SK-N-SH treated with all-trans-retinoic acid at 6 μM for 48 hours (cell line): ENCODE data around the gene ASS1.

ENCODE experiments used
- ATAC-seq: fragments of 200-7000 bp; cut with Tn5 transposase; 3 replicates; pipeline ENCODE4 v1.9.1; 2020; ENCODE audit warnings: mild to moderate bottlenecking, moderate library complexity
- ARNTL ChIP-seq: fragments of 450-650 bp; formaldehyde crosslinking; IDR thresholded peaks from 2 replicates; pipeline ENCODE4 v1.5.0; 2020; ENCODE audit warnings: low read depth, mild to moderate bottlenecking, moderate library complexity, borderline replicate concordance
- BACH2 ChIP-seq: fragments of 250-450 bp; sonication (Bioruptor Pico); IDR thresholded peaks from 2 replicates; pipeline ENCODE4 v1.9.0; 2021; ENCODE audit warnings: mild to moderate bottlenecking, borderline replicate concordance
- CSDC2 ChIP-seq: fragments of 250-450 bp; sonication (Bioruptor Pico); IDR thresholded peaks from 2 replicates; pipeline ENCODE4 v1.5.0; 2020; ENCODE audit warnings: mild to moderate bottlenecking, moderate library complexity
- ESRRG ChIP-seq: fragments of 250-450 bp; sonication (Bioruptor Pico); IDR thresholded peaks from 2 replicates; pipeline ENCODE4 v1.6.1; 2021; ENCODE audit warnings: mild to moderate bottlenecking
- GLIS3 ChIP-seq: fragments of 250-450 bp; sonication (Bioruptor Pico); IDR thresholded peaks from 2 replicates; pipeline ENCODE4 v1.5.0; 2020; ENCODE audit warnings: mild to moderate bottlenecking, moderate library complexity
- ISL1 ChIP-seq: fragments of 250-450 bp; sonication (Bioruptor Pico); IDR thresholded peaks from 2 replicates; pipeline ENCODE4 v2.1.2; 2022; ENCODE audit warnings: mild to moderate bottlenecking, moderate library complexity
- RARB ChIP-seq: fragments of 250-450 bp; sonication (Bioruptor Pico); IDR thresholded peaks from 2 replicates; pipeline ENCODE4 v1.8.0; 2021; ENCODE audit warnings: mild to moderate bottlenecking, moderate library complexity
- SNAI2 ChIP-seq: fragments of 250-450 bp; sonication (Bioruptor Pico); IDR thresholded peaks from 2 replicates; pipeline ENCODE4 v1.5.0; 2020; ENCODE audit warnings: mild to moderate bottlenecking, moderate library complexity
- TCF4 ChIP-seq: fragments of 250-450 bp; sonication (Bioruptor Pico); IDR thresholded peaks from 2 replicates; pipeline ENCODE4 v1.8.0; 2021; ENCODE audit warnings: mild to moderate bottlenecking, moderate library complexity, borderline replicate concordance
- TOX ChIP-seq: fragments of 250-450 bp; sonication (Bioruptor Pico); IDR thresholded peaks from 2 replicates; pipeline ENCODE4 v1.8.0; 2021; ENCODE audit warnings: mild to moderate bottlenecking, moderate library complexity, borderline replicate concordance
- ZC3H10 ChIP-seq: fragments of 250-450 bp; sonication (Bioruptor Pico); IDR thresholded peaks from 2 replicates; pipeline ENCODE4 v1.5.1; 2021; ENCODE audit warnings: mild to moderate bottlenecking, moderate library complexity
- ZFP30 ChIP-seq: fragments of 450-650 bp; formaldehyde crosslinking; IDR thresholded peaks from 2 replicates; pipeline ENCODE4 v1.5.0; 2022; ENCODE audit warnings: mild to moderate bottlenecking, moderate library complexity
- ZNF565 ChIP-seq: fragments of 450-650 bp; formaldehyde crosslinking; conservative IDR thresholded peaks from 2 replicates; pipeline ENCODE4 v1.5.0; 2020; ENCODE audit warnings: low read depth, mild to moderate bottlenecking, moderate library complexity
- ZNF8 ChIP-seq: fragments of 450-650 bp; formaldehyde crosslinking; IDR thresholded peaks from 2 replicates; pipeline ENCODE4 v1.5.0; 2020; ENCODE audit warnings: mild to moderate bottlenecking, moderate library complexity
- TF ChIP-seq, protein P1 (sequence below): fragments of 250-450 bp; sonication (Bioruptor Pico); IDR thresholded peaks from 2 replicates; pipeline ENCODE4 v1.8.0; 2021; ENCODE audit warnings: low read depth, mild to moderate bottlenecking, moderate library complexity, borderline replicate concordance
- TF ChIP-seq, protein P2 (sequence below): fragments of 250-450 bp; sonication (Bioruptor Pico); IDR thresholded peaks from 2 replicates; pipeline ENCODE4 v1.5.1; 2020; ENCODE audit warnings: low read depth, mild to moderate bottlenecking, moderate library complexity
- TF ChIP-seq, protein P3 (sequence below): fragments of 250-450 bp; sonication (Bioruptor Pico); IDR thresholded peaks from 2 replicates; pipeline ENCODE4 v1.5.1; 2021; ENCODE audit warnings: mild to moderate bottlenecking, moderate library complexity
- TF ChIP-seq, protein P4 (sequence below): fragments of 250-450 bp; sonication (Bioruptor Pico); IDR thresholded peaks from 2 replicates; pipeline ENCODE4 v1.5.0; 2020; ENCODE audit warnings: mild to moderate bottlenecking, moderate library complexity
- TF ChIP-seq, protein P5 (sequence below): fragments of 250-450 bp; sonication (Bioruptor Pico); IDR thresholded peaks from 2 replicates; pipeline ENCODE4 v1.8.0; 2020; ENCODE audit warnings: mild to moderate bottlenecking, moderate library complexity, borderline replicate concordance

ASS1 gene

DNA sequence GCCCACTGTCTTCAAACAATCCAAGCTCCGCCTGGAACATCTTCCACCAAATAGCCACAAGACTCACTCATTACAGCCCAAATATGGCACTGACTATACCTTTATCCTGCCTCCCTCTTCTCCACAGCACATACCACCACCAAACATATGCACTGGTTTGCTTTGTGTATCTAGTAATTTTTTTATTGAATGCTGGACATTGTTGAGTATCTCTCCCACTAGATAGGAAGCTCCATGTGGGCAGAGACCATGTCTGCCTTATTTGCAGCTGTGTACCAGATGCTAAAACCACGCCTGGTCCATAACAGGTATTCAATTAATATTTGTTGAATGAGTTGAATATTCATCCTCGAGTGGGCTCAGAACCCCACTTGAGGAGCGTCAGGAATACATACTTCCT is 67.4 kb downstream of the ASS1 start:
- ATAC-seq = no peak
- TF ChIP-seq TOX (CRISPR knock-in tag) = no peak
- no peak for TF ChIP-seq GLIS3 (CRISPR knock-in tag)
- no peak for TF ChIP-seq ZC3H10 (CRISPR knock-in tag)
- no peak for TF ChIP-seq ISL1 (CRISPR knock-in tag)

DNA sequence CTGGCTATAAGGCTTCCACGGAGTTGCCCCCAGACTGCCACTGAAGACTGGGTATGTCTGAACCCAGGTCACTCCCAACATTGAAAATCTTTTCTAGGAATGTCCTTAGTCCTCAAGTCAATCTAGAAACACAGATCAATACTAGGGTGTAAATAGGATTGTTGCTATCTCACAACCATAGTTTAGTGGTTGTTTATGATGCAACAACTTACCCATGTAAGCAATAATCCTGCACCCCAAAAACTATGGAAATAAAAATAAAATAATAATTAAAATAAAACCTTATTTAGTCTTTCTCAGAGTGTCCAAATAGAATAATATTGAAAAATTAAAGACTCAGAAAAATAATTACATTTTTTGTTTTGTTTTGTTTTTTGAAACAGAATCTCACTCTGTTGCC is 68.3 kb downstream of the ASS1 start:
- no peak for ATAC-seq
- TF ChIP-seq, protein P1, sequence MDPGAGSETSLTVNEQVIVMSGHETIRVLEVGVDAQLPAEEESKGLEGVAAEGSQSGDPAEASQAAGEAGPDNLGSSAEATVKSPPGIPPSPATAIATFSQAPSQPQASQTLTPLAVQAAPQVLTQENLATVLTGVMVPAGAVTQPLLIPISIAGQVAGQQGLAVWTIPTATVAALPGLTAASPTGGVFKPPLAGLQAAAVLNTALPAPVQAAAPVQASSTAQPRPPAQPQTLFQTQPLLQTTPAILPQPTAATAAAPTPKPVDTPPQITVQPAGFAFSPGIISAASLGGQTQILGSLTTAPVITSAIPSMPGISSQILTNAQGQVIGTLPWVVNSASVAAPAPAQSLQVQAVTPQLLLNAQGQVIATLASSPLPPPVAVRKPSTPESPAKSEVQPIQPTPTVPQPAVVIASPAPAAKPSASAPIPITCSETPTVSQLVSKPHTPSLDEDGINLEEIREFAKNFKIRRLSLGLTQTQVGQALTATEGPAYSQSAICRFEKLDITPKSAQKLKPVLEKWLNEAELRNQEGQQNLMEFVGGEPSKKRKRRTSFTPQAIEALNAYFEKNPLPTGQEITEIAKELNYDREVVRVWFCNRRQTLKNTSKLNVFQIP (CRISPR knock-in tag) = no peak
- no peak for TF ChIP-seq RARB (CRISPR knock-in tag)
- TF ChIP-seq ISL1 (CRISPR knock-in tag) = no peak
- TF ChIP-seq TCF4 = no peak
- TF ChIP-seq ZFP30 (CRISPR knock-in tag) = no peak
- TF ChIP-seq ZC3H10 (CRISPR knock-in tag) = no peak
- TF ChIP-seq, protein P2, sequence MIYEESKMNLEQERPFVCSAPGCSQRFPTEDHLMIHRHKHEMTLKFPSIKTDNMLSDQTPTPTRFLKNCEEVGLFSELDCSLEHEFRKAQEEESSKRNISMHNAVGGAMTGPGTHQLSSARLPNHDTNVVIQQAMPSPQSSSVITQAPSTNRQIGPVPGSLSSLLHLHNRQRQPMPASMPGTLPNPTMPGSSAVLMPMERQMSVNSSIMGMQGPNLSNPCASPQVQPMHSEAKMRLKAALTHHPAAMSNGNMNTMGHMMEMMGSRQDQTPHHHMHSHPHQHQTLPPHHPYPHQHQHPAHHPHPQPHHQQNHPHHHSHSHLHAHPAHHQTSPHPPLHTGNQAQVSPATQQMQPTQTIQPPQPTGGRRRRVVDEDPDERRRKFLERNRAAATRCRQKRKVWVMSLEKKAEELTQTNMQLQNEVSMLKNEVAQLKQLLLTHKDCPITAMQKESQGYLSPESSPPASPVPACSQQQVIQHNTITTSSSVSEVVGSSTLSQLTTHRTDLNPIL (CRISPR knock-in tag) = no peak
- no peak for TF ChIP-seq ARNTL (CRISPR knock-in tag)
- TF ChIP-seq ESRRG (CRISPR knock-in tag) = no peak
- no peak for TF ChIP-seq CSDC2 (CRISPR knock-in tag)

DNA sequence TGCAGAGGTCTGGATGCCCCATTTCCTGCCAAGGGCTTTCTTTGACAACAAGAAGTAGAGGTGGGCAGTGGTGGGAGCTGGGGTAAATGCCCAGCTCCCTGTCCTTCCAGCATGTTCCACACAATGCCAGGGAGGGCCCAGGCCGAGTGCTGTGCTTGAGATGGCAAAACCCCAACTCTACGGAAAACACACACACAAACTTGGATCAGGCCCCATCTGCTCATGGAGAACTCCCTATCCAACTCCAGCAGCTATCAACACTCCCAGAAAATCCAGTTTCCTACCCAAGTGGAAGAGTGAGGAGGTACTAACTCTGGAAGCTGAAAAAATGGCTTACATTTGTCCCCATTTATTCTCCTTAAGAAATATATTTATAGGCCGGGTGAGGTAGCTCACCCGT is 73.5 kb downstream of the ASS1 start:
- ATAC-seq = no peak
- TF ChIP-seq ZNF565 (no peak), ZNF8 (CRISPR knock-in tag) (no peak), CSDC2 (CRISPR knock-in tag) (no peak), RARB (CRISPR knock-in tag) (no peak)
- TF ChIP-seq, protein P3, sequence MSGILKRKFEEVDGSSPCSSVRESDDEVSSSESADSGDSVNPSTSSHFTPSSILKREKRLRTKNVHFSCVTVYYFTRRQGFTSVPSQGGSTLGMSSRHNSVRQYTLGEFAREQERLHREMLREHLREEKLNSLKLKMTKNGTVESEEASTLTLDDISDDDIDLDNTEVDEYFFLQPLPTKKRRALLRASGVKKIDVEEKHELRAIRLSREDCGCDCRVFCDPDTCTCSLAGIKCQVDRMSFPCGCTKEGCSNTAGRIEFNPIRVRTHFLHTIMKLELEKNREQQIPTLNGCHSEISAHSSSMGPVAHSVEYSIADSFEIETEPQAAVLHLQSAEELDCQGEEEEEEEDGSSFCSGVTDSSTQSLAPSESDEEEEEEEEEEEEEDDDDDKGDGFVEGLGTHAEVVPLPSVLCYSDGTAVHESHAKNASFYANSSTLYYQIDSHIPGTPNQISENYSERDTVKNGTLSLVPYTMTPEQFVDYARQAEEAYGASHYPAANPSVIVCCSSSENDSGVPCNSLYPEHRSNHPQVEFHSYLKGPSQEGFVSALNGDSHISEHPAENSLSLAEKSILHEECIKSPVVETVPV (CRISPR knock-in tag) = no peak
- TF ChIP-seq, all 23 proteins: peak for 0

DNA sequence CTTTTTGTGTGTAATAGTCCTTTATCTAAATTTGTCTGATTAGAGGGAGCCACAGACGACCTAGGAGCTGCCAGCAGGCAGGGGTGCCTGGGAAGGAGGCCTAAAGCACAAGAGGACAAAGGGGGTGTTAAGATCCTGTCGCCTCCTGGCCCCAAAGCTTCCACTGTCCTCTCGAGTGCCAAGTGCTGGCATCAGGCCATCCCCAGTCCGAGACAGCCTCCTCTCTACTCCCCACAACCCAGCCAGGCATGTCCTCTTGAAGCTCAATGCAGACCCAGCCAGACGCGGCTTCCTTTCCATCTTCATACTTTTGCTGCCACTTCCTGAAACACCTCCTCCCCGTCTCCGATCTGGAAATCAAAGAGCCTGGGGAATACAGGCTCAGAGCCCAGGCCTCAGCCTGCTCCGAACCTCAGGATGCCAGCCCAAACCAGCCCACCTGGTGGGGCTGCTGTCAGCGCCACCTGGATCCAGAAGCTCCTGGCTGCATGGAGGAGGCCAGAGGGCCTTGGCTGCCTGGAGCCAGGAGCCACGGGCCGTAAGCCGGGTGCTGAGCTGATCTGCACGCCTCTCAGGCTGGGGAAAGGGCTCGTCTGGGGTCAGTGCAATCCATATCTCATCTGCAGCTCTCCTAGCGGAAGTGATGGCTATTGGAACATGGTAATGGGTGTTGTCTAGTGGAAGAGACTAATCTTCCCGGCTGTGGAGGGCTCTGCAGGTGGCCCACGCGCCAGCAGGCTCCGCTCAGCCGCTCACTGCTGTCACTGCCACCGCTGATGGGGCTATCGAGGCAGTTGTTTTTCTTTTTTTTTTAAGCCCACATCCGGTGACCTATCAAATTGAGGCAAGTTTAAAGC is 74.4 kb downstream of the ASS1 start:
- no peak for TF ChIP-seq ARNTL (CRISPR knock-in tag)
- no peak for TF ChIP-seq ZNF565
- TF ChIP-seq ISL1 (CRISPR knock-in tag) = no peak
- TF ChIP-seq TCF4 = no peak
- TF ChIP-seq, protein P3 (CRISPR knock-in tag) = no peak
- TF ChIP-seq, protein P2 (CRISPR knock-in tag) = no peak
- no peak for TF ChIP-seq RARB (CRISPR knock-in tag)
- TF ChIP-seq BACH2 = no peak
- TF ChIP-seq CSDC2 (CRISPR knock-in tag) = no peak
- no peak for TF ChIP-seq TOX (CRISPR knock-in tag)
- TF ChIP-seq SNAI2 (CRISPR knock-in tag) = no peak
- TF ChIP-seq, protein P4, sequence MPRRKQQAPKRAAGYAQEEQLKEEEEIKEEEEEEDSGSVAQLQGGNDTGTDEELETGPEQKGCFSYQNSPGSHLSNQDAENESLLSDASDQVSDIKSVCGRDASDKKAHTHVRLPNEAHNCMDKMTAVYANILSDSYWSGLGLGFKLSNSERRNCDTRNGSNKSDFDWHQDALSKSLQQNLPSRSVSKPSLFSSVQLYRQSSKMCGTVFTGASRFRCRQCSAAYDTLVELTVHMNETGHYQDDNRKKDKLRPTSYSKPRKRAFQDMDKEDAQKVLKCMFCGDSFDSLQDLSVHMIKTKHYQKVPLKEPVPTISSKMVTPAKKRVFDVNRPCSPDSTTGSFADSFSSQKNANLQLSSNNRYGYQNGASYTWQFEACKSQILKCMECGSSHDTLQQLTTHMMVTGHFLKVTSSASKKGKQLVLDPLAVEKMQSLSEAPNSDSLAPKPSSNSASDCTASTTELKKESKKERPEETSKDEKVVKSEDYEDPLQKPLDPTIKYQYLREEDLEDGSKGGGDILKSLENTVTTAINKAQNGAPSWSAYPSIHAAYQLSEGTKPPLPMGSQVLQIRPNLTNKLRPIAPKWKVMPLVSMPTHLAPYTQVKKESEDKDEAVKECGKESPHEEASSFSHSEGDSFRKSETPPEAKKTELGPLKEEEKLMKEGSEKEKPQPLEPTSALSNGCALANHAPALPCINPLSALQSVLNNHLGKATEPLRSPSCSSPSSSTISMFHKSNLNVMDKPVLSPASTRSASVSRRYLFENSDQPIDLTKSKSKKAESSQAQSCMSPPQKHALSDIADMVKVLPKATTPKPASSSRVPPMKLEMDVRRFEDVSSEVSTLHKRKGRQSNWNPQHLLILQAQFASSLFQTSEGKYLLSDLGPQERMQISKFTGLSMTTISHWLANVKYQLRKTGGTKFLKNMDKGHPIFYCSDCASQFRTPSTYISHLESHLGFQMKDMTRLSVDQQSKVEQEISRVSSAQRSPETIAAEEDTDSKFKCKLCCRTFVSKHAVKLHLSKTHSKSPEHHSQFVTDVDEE (CRISPR knock-in tag) = no peak
- no peak for TF ChIP-seq ZNF8 (CRISPR knock-in tag)
- TF ChIP-seq ZC3H10 (CRISPR knock-in tag) = no peak
- TF ChIP-seq, protein P5, sequence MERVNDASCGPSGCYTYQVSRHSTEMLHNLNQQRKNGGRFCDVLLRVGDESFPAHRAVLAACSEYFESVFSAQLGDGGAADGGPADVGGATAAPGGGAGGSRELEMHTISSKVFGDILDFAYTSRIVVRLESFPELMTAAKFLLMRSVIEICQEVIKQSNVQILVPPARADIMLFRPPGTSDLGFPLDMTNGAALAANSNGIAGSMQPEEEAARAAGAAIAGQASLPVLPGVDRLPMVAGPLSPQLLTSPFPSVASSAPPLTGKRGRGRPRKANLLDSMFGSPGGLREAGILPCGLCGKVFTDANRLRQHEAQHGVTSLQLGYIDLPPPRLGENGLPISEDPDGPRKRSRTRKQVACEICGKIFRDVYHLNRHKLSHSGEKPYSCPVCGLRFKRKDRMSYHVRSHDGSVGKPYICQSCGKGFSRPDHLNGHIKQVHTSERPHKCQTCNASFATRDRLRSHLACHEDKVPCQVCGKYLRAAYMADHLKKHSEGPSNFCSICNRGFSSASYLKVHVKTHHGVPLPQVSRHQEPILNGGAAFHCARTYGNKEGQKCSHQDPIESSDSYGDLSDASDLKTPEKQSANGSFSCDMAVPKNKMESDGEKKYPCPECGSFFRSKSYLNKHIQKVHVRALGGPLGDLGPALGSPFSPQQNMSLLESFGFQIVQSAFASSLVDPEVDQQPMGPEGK (CRISPR knock-in tag) = no peak
- TF ChIP-seq, protein P1 (CRISPR knock-in tag) = no peak
- ATAC-seq = no peak
